H9 (cell line): ENCODE results near the gene SPARCL1. TPM values are rescaled to one million over a fixed set of nuclear protein-coding genes. Genes with fewer than 3 reads are reported as not detected.

Source experiments
- DNase-seq: peaks from one replicate; pipeline ENCODE4 v3.0.0-alpha.2; 2017
- H2AFZ ChIP-seq: one replicate; pipeline ENCODE4 v1.6.1; 2013; ENCODE audit warnings: mild to moderate bottlenecking, low read length, control low read depth, moderate library complexity
- H2AK5ac ChIP-seq: 2 replicates; pipeline ENCODE4 v1.6.1; 2013; ENCODE audit warnings: low read length, control low read depth, mixed read lengths; ENCODE audit not compliant: insufficient read length
- H2BK120ac ChIP-seq: one replicate; pipeline ENCODE4 v1.6.1; 2013; ENCODE audit warnings: low read depth, mild to moderate bottlenecking, low read length, control low read depth, inconsistent platforms; ENCODE audit not compliant: poor library complexity, severe bottlenecking
- H2BK12ac ChIP-seq: 2 replicates; pipeline ENCODE4 v1.6.1; 2013; ENCODE audit warnings: low read length, control low read depth, mixed read lengths, low read depth; ENCODE audit not compliant: insufficient read length
- H2BK15ac ChIP-seq: 2 replicates; pipeline ENCODE4 v1.6.1; 2013; ENCODE audit warnings: low read depth, low read length, control low read depth
- H2BK20ac ChIP-seq: one replicate; pipeline ENCODE4 v1.6.1; 2013; ENCODE audit warnings: low read depth, mild to moderate bottlenecking, low read length, control low read depth, inconsistent platforms; ENCODE audit not compliant: poor library complexity, severe bottlenecking
- H2BK5ac ChIP-seq: 2 replicates; pipeline ENCODE4 v1.6.1; 2013; ENCODE audit warnings: low read length, control low read depth, mixed read lengths; ENCODE audit not compliant: insufficient read length
- H3K14ac ChIP-seq: 2 replicates; pipeline ENCODE4 v1.6.1; 2013; ENCODE audit warnings: low read length, control low read depth; ENCODE audit not compliant: insufficient read depth
- H3K18ac ChIP-seq: 2 replicates; pipeline ENCODE4 v1.6.1; 2013; ENCODE audit warnings: low read depth, mild to moderate bottlenecking, mixed read lengths, low read length, control low read depth; ENCODE audit not compliant: insufficient read length
- H3K23ac ChIP-seq: 2 replicates; pipeline ENCODE4 v1.6.1; 2013; ENCODE audit warnings: low read length, control low read depth, mixed read lengths, low read depth; ENCODE audit not compliant: insufficient read length
- H3K23me2 ChIP-seq: 2 replicates; pipeline ENCODE4 v1.6.1; 2013; ENCODE audit warnings: low read depth, mild to moderate bottlenecking, mixed read lengths, low read length, control low read depth; ENCODE audit not compliant: insufficient read length, poor library complexity, severe bottlenecking
- H3K27ac ChIP-seq: 2 replicates; pipeline ENCODE4 v1.5.1; 2013; ENCODE audit warnings: low read length, control low read depth, mixed read lengths, low read depth; ENCODE audit not compliant: insufficient read length
- H3K27me3 ChIP-seq: 2 replicates; pipeline ENCODE4 v1.6.1; 2013; ENCODE audit warnings: low read length, control low read depth, inconsistent platforms; ENCODE audit not compliant: insufficient read depth
- H3K4ac ChIP-seq: 2 replicates; pipeline ENCODE4 v1.6.1; 2013; ENCODE audit warnings: low read depth, mild to moderate bottlenecking, control low read depth, inconsistent platforms, low read length, moderate library complexity
- H3K4me1 ChIP-seq: 2 replicates; pipeline ENCODE4 v1.6.1; 2013; ENCODE audit warnings: low read length, control low read depth, inconsistent platforms; ENCODE audit not compliant: insufficient read depth
- H3K4me2 ChIP-seq: 2 replicates; pipeline ENCODE4 v1.6.1; 2013; ENCODE audit warnings: low read length, control low read depth, mixed read lengths; ENCODE audit not compliant: insufficient read length, insufficient read depth
- H3K56ac ChIP-seq: 2 replicates; pipeline ENCODE4 v1.6.1; 2013; ENCODE audit warnings: low read depth, mild to moderate bottlenecking, mixed read lengths, low read length, control low read depth; ENCODE audit not compliant: insufficient read length
- H3K79me1 ChIP-seq: 2 replicates; pipeline ENCODE4 v1.6.1; 2013; ENCODE audit warnings: low read depth, mild to moderate bottlenecking, moderate library complexity, low read length, control low read depth, inconsistent platforms; ENCODE audit not compliant: insufficient read depth, poor library complexity, severe bottlenecking
- H3K79me2 ChIP-seq: 2 replicates; pipeline ENCODE4 v1.6.1; 2013; ENCODE audit warnings: low read length, control low read depth, inconsistent platforms; ENCODE audit not compliant: insufficient read depth
- H3K9ac ChIP-seq: 2 replicates; pipeline ENCODE4 v1.6.1; 2013; ENCODE audit warnings: low read length, control low read depth, mixed read lengths; ENCODE audit not compliant: insufficient read length; ENCODE audit errors: extremely low read depth
- H3K9me3 ChIP-seq: one replicate; pipeline ENCODE4 v1.6.1; 2013; ENCODE audit warnings: low read depth, low read length, inconsistent platforms; ENCODE audit not compliant: control insufficient read depth
- H3T11ph ChIP-seq: one replicate; pipeline ENCODE4 v1.6.1; 2013; ENCODE audit warnings: mild to moderate bottlenecking, low read length, control low read depth, inconsistent platforms
- H4K20me1 ChIP-seq: one replicate; pipeline ENCODE4 v1.6.1; 2013; ENCODE audit not compliant: control insufficient read depth, insufficient read length, insufficient read depth
- H4K5ac ChIP-seq: 2 replicates; pipeline ENCODE4 v1.6.1; 2013; ENCODE audit warnings: low read depth, mild to moderate bottlenecking, mixed read lengths, low read length, control low read depth; ENCODE audit not compliant: insufficient read length
- H4K8ac ChIP-seq: replicated peaks from 2 replicates; pipeline ENCODE4 v1.6.1; 2013; ENCODE audit warnings: low read length, control low read depth, mixed read lengths, low read depth; ENCODE audit not compliant: insufficient read length
- H4K91ac ChIP-seq: 2 replicates; pipeline ENCODE4 v1.6.1; 2013; ENCODE audit warnings: low read depth, mild to moderate bottlenecking, moderate library complexity, mixed read lengths, low read length, control low read depth; ENCODE audit not compliant: insufficient read length
- H3K27ac Mint-ChIP-seq, 3 experiments: 2 replicates in 2 of 3; 3 replicates in 1 of 3; pipeline ENCODE4 v1.8.0; 2020 to 2021; ENCODE audit warnings: mixed read lengths in 3 of 3, mild to moderate bottlenecking in 1 of 3, moderate library complexity in 1 of 3
- H3K27me3 Mint-ChIP-seq: 2 replicates; pipeline ENCODE4 v1.8.0; 2021; ENCODE audit warnings: low read depth, mild to moderate bottlenecking, moderate library complexity, mixed read lengths
- H3K36me3 Mint-ChIP-seq, 3 experiments: 2 replicates in 2 of 3; 3 replicates in 1 of 3; pipeline ENCODE4 v1.8.0; 2020 to 2021; ENCODE audit warnings: low read depth in 3 of 3, mixed read lengths in 3 of 3; ENCODE audit not compliant: insufficient read depth in 1 of 3
- H3K4me1 Mint-ChIP-seq, 2 experiments: 2 replicates each; pipeline ENCODE4 v1.8.0; 2020; ENCODE audit warnings: mixed read lengths in 2 of 2
- H3K4me3 Mint-ChIP-seq, 2 experiments: 2 replicates in 1 of 2; 3 replicates in 1 of 2; pipeline ENCODE4 v1.8.0; 2020 to 2021; ENCODE audit warnings: mild to moderate bottlenecking in 2 of 2, mixed read lengths in 2 of 2, moderate library complexity in 1 of 2
- H3K9me3 Mint-ChIP-seq, 2 experiments: 2 replicates in 1 of 2; 3 replicates in 1 of 2; pipeline ENCODE4 v1.8.0; 2020; ENCODE audit warnings: mild to moderate bottlenecking in 2 of 2, mixed read lengths in 2 of 2, moderate library complexity in 1 of 2
- WGBS: extraction: QIAGEN DNeasy Blood & Tissue Kit; methylation state at CpG from one replicate; pipeline ENCODE4 v1.1.7; 2013; ENCODE audit warnings: missing lambda C conversion rate, low lambda C conversion rate, mixed read lengths; ENCODE audit not compliant: insufficient read length; ENCODE audit errors: extremely low coverage; 5-methylcytosine and 5-hydroxymethylcytosine counted together
- total RNA-seq: library from RNA; stranded (reverse); gene quantifications from 2 replicates; pipeline ENCODE4 v1.2.1, GENCODE V29; 2021
- TF ChIP-seq, protein P1 (sequence below): fragments of 200-600 bp; sonication (generic); conservative IDR thresholded peaks from 3 replicates; pipeline ENCODE4 v1.8.0; 2021; ENCODE audit warnings: antibody characterized with exemption, mild to moderate bottlenecking

Gene SPARCL1
- total RNA-seq, 1 experiment from 2014 or later: 0.17 TPM

- Histone ChIP-seq H3K79me2 (no peaks in the 10 kb centered on the region), H3K14ac (no peak overlapping the region), H2BK120ac (no peak overlapping the region), H3K27me3 (no peaks in the 10 kb centered on the region), H2BK5ac (no peak overlapping the region), H3K4ac (no peak overlapping the region), H3K23me2 (no peaks in the 10 kb centered on the region), H3K4me1 (peaks cover 2% of the 10 kb centered on the region; the same call in 1 of the 2 replicates), H3K9ac (no peak overlapping the region), H4K20me1 (no peaks in the 10 kb centered on the region), H3K79me1 (no peaks in the 10 kb centered on the region), H2BK20ac (no peak overlapping the region), H2BK15ac (no peak overlapping the region), H4K91ac (no peak overlapping the region), H3K56ac (no peak overlapping the region), H3T11ph (no peak overlapping the region), H4K5ac (no peak overlapping the region), H3K9me3 (no peaks in the 10 kb centered on the region), H2BK12ac (no peak overlapping the region), H2AK5ac (no peak overlapping the region), H3K27ac (no peak overlapping the region), H3K4me2 (no peak overlapping the region), H4K8ac (no peak overlapping the region), H3K23ac (no peak overlapping the region), H2AFZ (no peak overlapping the region), H3K18ac (no peak overlapping the region)
- peaks cover 6% of the 10 kb centered on the region in 2 experiments for H3K9me3 Mint-ChIP-seq
- TF ChIP-seq, protein P1, sequence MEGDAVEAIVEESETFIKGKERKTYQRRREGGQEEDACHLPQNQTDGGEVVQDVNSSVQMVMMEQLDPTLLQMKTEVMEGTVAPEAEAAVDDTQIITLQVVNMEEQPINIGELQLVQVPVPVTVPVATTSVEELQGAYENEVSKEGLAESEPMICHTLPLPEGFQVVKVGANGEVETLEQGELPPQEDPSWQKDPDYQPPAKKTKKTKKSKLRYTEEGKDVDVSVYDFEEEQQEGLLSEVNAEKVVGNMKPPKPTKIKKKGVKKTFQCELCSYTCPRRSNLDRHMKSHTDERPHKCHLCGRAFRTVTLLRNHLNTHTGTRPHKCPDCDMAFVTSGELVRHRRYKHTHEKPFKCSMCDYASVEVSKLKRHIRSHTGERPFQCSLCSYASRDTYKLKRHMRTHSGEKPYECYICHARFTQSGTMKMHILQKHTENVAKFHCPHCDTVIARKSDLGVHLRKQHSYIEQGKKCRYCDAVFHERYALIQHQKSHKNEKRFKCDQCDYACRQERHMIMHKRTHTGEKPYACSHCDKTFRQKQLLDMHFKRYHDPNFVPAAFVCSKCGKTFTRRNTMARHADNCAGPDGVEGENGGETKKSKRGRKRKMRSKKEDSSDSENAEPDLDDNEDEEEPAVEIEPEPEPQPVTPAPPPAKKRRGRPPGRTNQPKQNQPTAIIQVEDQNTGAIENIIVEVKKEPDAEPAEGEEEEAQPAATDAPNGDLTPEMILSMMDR: no peak
- H3K27me3 Mint-ChIP-seq: no peaks in the 10 kb centered on the region; the same call in 1 of the 2 replicates
- H3K36me3 Mint-ChIP-seq: peaks cover 0 to 7% (median 6%) of the 10 kb centered on the region in 3 experiments; a peak in 5 of 7 replicates
- no CpG with 5 or more reads among the region's 1 CpG for WGBS
- H3K4me1 Mint-ChIP-seq: peaks cover 30 to 39% of the 10 kb centered on the region in 2 experiments
- no peak overlapping the region for H3K27ac Mint-ChIP-seq
- no peak for DNase-seq
- H3K4me3 Mint-ChIP-seq: no peak overlapping the region
These were observed 2.9 kb upstream of the SPARCL1 start for GRCh38 chr4:87532109-87532508.
